Mesendoderm (in vitro differentiated cells): Measurements from ENCODE around the gene FMNL3.

ENCODE experiments used
- DNase-seq: peaks from one replicate; pipeline ENCODE4 v3.0.0; 2013
- H2AK5ac ChIP-seq: 2 replicates; pipeline ENCODE4 v1.6.1; 2013; ENCODE audit warnings: low read length, inconsistent platforms
- H2BK120ac ChIP-seq: 2 replicates; pipeline ENCODE4 v1.6.1; 2013; ENCODE audit warnings: low read depth, mild to moderate bottlenecking, low read length, moderate library complexity, mixed read lengths
- H2BK15ac ChIP-seq: replicated peaks from 2 replicates; pipeline ENCODE4 v1.6.1; 2013; ENCODE audit warnings: low read depth, mild to moderate bottlenecking, moderate library complexity
- H2BK5ac ChIP-seq: 2 replicates; pipeline ENCODE4 v1.6.1; 2013; ENCODE audit warnings: low read length, inconsistent platforms
- H3K18ac ChIP-seq: 2 replicates; pipeline ENCODE4 v1.6.1; 2013; ENCODE audit warnings: mild to moderate bottlenecking, low read length, mixed read lengths
- H3K23ac ChIP-seq: one replicate; pipeline ENCODE4 v1.6.1; 2013; ENCODE audit warnings: low read length
- H3K27ac ChIP-seq: 2 replicates; pipeline ENCODE4 v1.5.1; 2013; ENCODE audit warnings: low read depth, mild to moderate bottlenecking, inconsistent platforms, low read length, moderate library complexity
- H3K27me3 ChIP-seq: 2 replicates; pipeline ENCODE4 v1.6.1; 2013; ENCODE audit warnings: low read length, control low read depth, mild to moderate bottlenecking, inconsistent platforms; ENCODE audit not compliant: insufficient read depth, poor library complexity
- H3K36me3 ChIP-seq: 2 replicates; pipeline ENCODE4 v1.6.1; 2013; ENCODE audit warnings: low read length, inconsistent platforms; ENCODE audit not compliant: control insufficient read depth, insufficient read depth
- H3K4ac ChIP-seq: one replicate; pipeline ENCODE4 v1.6.1; 2013; ENCODE audit warnings: low read depth, mild to moderate bottlenecking, low read length, moderate library complexity
- H3K4me1 ChIP-seq: 2 replicates; pipeline ENCODE4 v1.6.1; 2013; ENCODE audit warnings: low read depth, low read length, inconsistent platforms; ENCODE audit not compliant: control insufficient read depth
- H3K4me2 ChIP-seq: 2 replicates; pipeline ENCODE4 v1.6.1; 2013; ENCODE audit warnings: low read length
- H3K4me3 ChIP-seq: 2 replicates; pipeline ENCODE4 v1.5.1; 2013; ENCODE audit warnings: mild to moderate bottlenecking, low read length
- H3K56ac ChIP-seq: one replicate; pipeline ENCODE4 v1.6.1; 2013; ENCODE audit warnings: low read length
- H3K79me1 ChIP-seq: 2 replicates; pipeline ENCODE4 v1.6.1; 2013; ENCODE audit warnings: low read length, inconsistent platforms
- H3K79me2 ChIP-seq: 2 replicates; pipeline ENCODE4 v1.6.1; 2013; ENCODE audit warnings: mild to moderate bottlenecking, low read length; ENCODE audit not compliant: control insufficient read depth, insufficient read depth
- H3K9ac ChIP-seq: 2 replicates; pipeline ENCODE4 v1.6.1; 2013; ENCODE audit warnings: low read length, inconsistent platforms
- H4K5ac ChIP-seq: one replicate; pipeline ENCODE4 v1.6.1; 2013; ENCODE audit warnings: low read length
- H4K8ac ChIP-seq: one replicate; pipeline ENCODE4 v1.6.1; 2013; ENCODE audit warnings: low read depth, mild to moderate bottlenecking, control low read depth, low read length, moderate library complexity
- WGBS: extraction: QIAGEN DNeasy Blood & Tissue Kit; methylation state at CpG from one replicate; pipeline ENCODE4 v1.1.7; 2013; ENCODE audit warnings: low lambda C conversion rate, missing lambda C conversion rate; ENCODE audit not compliant: insufficient coverage; ENCODE audit errors: extremely low coverage; 5-methylcytosine and 5-hydroxymethylcytosine counted together

Gene FMNL3

GRCh38 chr12:49623142-49623904, 83.9 kb downstream of the FMNL3 start, which contains the start of gene PRPF40B:
Gene PRPF40B, plus strand, starts transcription at chr12:49623561. Its CDS starts 30 bp downstream, at chr12:49623591.
- peak; percentile 94 for DNase-seq
- peak within 1 kb of the TSS; percentile 77 for H3K18ac ChIP-seq
- no peak within 1 kb of the TSS for H2BK5ac ChIP-seq
- peak within 1 kb of the TSS; percentile 45 for H3K23ac ChIP-seq
- H3K79me2 ChIP-seq: no peaks in the 10 kb centered on the region
- no peaks in the 10 kb centered on the region for H3K27me3 ChIP-seq
- no peak within 1 kb of the TSS for H2BK15ac ChIP-seq
- WGBS: no CpG with 5 or more reads among the region's 76 CpGs
- H3K9ac ChIP-seq: peak within 1 kb of the TSS; percentile 90
- peak within 1 kb of the TSS; percentile 7 for H2BK120ac ChIP-seq
- peaks cover 6% of the 10 kb centered on the region for H3K4me1 ChIP-seq
- no peak within 1 kb of the TSS for H4K5ac ChIP-seq
- H4K8ac ChIP-seq: no peak within 1 kb of the TSS
- peak within 1 kb of the TSS; percentile 99 for H3K4me2 ChIP-seq
- no peaks in the 10 kb centered on the region for H3K79me1 ChIP-seq
- no peak within 1 kb of the TSS for H3K4ac ChIP-seq
- H2AK5ac ChIP-seq: peak within 1 kb of the TSS; percentile 30
- no peaks in the 10 kb centered on the region for H3K36me3 ChIP-seq
- H3K4me3 ChIP-seq: peak within 1 kb of the TSS; percentile 84
- H3K27ac ChIP-seq: peak within 1 kb of the TSS; percentile 75
- H3K56ac ChIP-seq: peak within 1 kb of the TSS; percentile 92

- Histone ChIP-seq H2BK5ac (no peak overlapping the region), H4K8ac (no peak overlapping the region), H3K36me3 (no peaks in the 10 kb centered on the region), H3K4me2 (peak overlapping the region; percentile 99), H3K79me1 (no peaks in the 10 kb centered on the region), H3K18ac (peak overlapping the region; percentile 77), H4K5ac (no peak overlapping the region), H3K4me3 (peak overlapping the region; percentile 84), H2BK15ac (no peak overlapping the region), H3K9ac (peak overlapping the region; percentile 90), H3K23ac (peak overlapping the region; percentile 45), H3K79me2 (no peaks in the 10 kb centered on the region), H3K56ac (peak overlapping the region; percentile 92), H3K27ac (peak overlapping the region; percentile 75), H3K27me3 (no peaks in the 10 kb centered on the region), H3K4me1 (peaks cover 6% of the 10 kb centered on the region), H3K4ac (no peak overlapping the region), H2BK120ac (no peak overlapping the region), H2AK5ac (no peak overlapping the region)
- no peak for DNase-seq
- no CpG with 5 or more reads among the region's 22 CpGs for WGBS
Measured at GRCh38 chr12:49622501-49623141, 84.6 kb downstream of the FMNL3 start.

- no peak overlapping the region for H3K4ac ChIP-seq
- no peaks in the 10 kb centered on the region for H3K36me3 ChIP-seq
- H3K23ac ChIP-seq: no peak overlapping the region
- H3K79me2 ChIP-seq: no peaks in the 10 kb centered on the region
- H4K8ac ChIP-seq: no peak overlapping the region
- peak overlapping the region; percentile 90 for H3K9ac ChIP-seq
- H3K4me1 ChIP-seq: peaks cover 3% of the 10 kb centered on the region
- no peak overlapping the region for H2BK15ac ChIP-seq
- DNase-seq: no peak
- no CpG with 5 or more reads among the region's 33 CpGs for whole genome bisulfite sequencing
- H4K5ac ChIP-seq: no peak overlapping the region
- H2BK120ac ChIP-seq: no peak overlapping the region
- H3K79me1 ChIP-seq: no peaks in the 10 kb centered on the region
- H3K4me2 ChIP-seq: peak overlapping the region; percentile 99
- H3K27ac ChIP-seq: no peak overlapping the region
- H3K27me3 ChIP-seq: no peaks in the 10 kb centered on the region
- H2BK5ac ChIP-seq: no peak overlapping the region
- H3K56ac ChIP-seq: peak overlapping the region; percentile 92
- no peak overlapping the region for H3K4me3 ChIP-seq
- no peak overlapping the region for H3K18ac ChIP-seq
- H2AK5ac ChIP-seq: no peak overlapping the region
Measured at GRCh38 chr12:49621651-49622500, 85.3 kb downstream of the FMNL3 start.

GRCh38 chr12:49619286-49619685, 87.9 kb downstream of the FMNL3 start:
- Histone ChIP-seq H3K79me2 (no peaks in the 10 kb centered on the region), H4K8ac (no peak overlapping the region), H3K4me3 (no peak overlapping the region), H3K79me1 (no peaks in the 10 kb centered on the region), H3K27ac (no peak overlapping the region), H3K9ac (no peak overlapping the region), H2BK120ac (no peak overlapping the region), H3K56ac (peak overlapping the region; percentile 25), H3K36me3 (no peaks in the 10 kb centered on the region), H2AK5ac (no peak overlapping the region), H4K5ac (no peak overlapping the region), H3K4ac (no peak overlapping the region), H3K4me2 (no peak overlapping the region), H2BK5ac (no peak overlapping the region), H2BK15ac (no peak overlapping the region), H3K23ac (no peak overlapping the region), H3K27me3 (no peaks in the 10 kb centered on the region), H3K18ac (no peak overlapping the region), H3K4me1 (peaks cover 3% of the 10 kb centered on the region)
- no CpG with 5 or more reads among the region's 3 CpGs for WGBS
- no peak for DNase-seq

- Histone ChIP-seq H2BK120ac (no peak overlapping the region), H3K4me3 (no peak overlapping the region), H3K79me1 (no peaks in the 10 kb centered on the region), H2BK15ac (no peak overlapping the region), H2AK5ac (no peak overlapping the region), H3K56ac (no peak overlapping the region), H3K18ac (no peak overlapping the region), H3K27ac (no peak overlapping the region), H4K5ac (no peak overlapping the region), H3K4ac (no peak overlapping the region), H3K36me3 (no peaks in the 10 kb centered on the region), H2BK5ac (no peak overlapping the region), H3K23ac (no peak overlapping the region), H3K4me1 (peaks cover 3% of the 10 kb centered on the region), H4K8ac (no peak overlapping the region), H3K4me2 (no peak overlapping the region), H3K79me2 (no peaks in the 10 kb centered on the region), H3K27me3 (no peaks in the 10 kb centered on the region), H3K9ac (no peak overlapping the region)
- no CpG with 5 or more reads among the region's 1 CpG for WGBS
- DNase-seq: no peak
Measured at GRCh38 chr12:49618576-49618975, 88.6 kb downstream of the FMNL3 start.
